PC-3 (cell line): ENCODE results near the gene MRPL9. TPM values are rescaled to one million over a fixed set of nuclear protein-coding genes. Genes with fewer than 3 reads are reported as not detected.

ENCODE experiments used
- ATAC-seq: fragments of 200-7000 bp; cut with Tn5 transposase; 2 replicates; pipeline ENCODE4 v1.9.1; 2020; ENCODE audit warnings: mild to moderate bottlenecking, moderate library complexity
- BruUV-seq: library from RNA; stranded (reverse); fragments of 400-500 nt; replicated peaks from 2 replicates; lab custom pipeline; 2021; lab: Mats Ljungman, UMichigan
- CTCF ChIA-PET: fragments of 300-600 bp; sonication (Branson Sonifier 250); formaldehyde crosslinking; loops from one replicate; lab custom pipeline; 2022; ENCODE audit warnings: antibody characterized with exemption; lab: Charles Lee
- POLR2A ChIA-PET: fragments of 300-600 bp; sonication (Branson Sonifier 250); formaldehyde crosslinking; loops from one replicate; lab custom pipeline; 2022; ENCODE audit warnings: antibody characterized with exemption; ENCODE audit not compliant: unreplicated experiment; lab: Charles Lee
- DNase-seq: peaks from one replicate; pipeline ENCODE4 v3.0.0-alpha.2; 2015
- H2AFZ ChIP-seq: fragments of 300-600 bp; sonication (generic); 2 replicates; pipeline ENCODE4 v1.6.0; 2016; ENCODE audit warnings: antibody characterized with exemption, low read length
- H3F3A ChIP-seq: fragments of 300-600 bp; sonication (generic); one replicate; pipeline ENCODE4 v1.6.0; 2017; ENCODE audit warnings: antibody characterized with exemption, low read length, control low read depth, mild to moderate bottlenecking; ENCODE audit not compliant: unreplicated experiment
- H3K27ac ChIP-seq: fragments of 300-600 bp; sonication (generic); 2 replicates; pipeline ENCODE4 v1.5.1; 2016; ENCODE audit warnings: mild to moderate bottlenecking, low read length
- H3K27me3 ChIP-seq: fragments of 300-600 bp; sonication (generic); 2 replicates; pipeline ENCODE4 v1.6.1; 2016; ENCODE audit warnings: low read length, mixed read lengths
- H3K36me3 ChIP-seq: fragments of 300-600 bp; sonication (generic); 2 replicates; pipeline ENCODE4 v1.6.1; 2016; ENCODE audit warnings: low read depth, mixed run types, low read length, mixed read lengths
- H3K4me1 ChIP-seq: fragments of 300-600 bp; sonication (generic); 2 replicates; pipeline ENCODE4 v1.5.1; 2016; ENCODE audit warnings: low read length; ENCODE audit not compliant: insufficient read depth
- H3K4me2 ChIP-seq: fragments of 300-600 bp; sonication (generic); 2 replicates; pipeline ENCODE4 v1.6.0; 2016; ENCODE audit warnings: low read length
- H3K4me3 ChIP-seq: fragments of 300-600 bp; sonication (generic); 2 replicates; pipeline ENCODE4 v1.5.1; 2016; ENCODE audit warnings: mild to moderate bottlenecking, low read length, mixed read lengths
- H3K79me2 ChIP-seq: fragments of 300-600 bp; sonication (generic); 2 replicates; pipeline ENCODE4 v1.6.1; 2017; ENCODE audit warnings: low read length, mixed read lengths
- H3K9ac ChIP-seq: fragments of 300-600 bp; sonication (generic); 2 replicates; pipeline ENCODE4 v1.6.0; 2016; ENCODE audit warnings: mild to moderate bottlenecking, low read length
- H3K9me2 ChIP-seq: fragments of 300-600 bp; sonication (generic); replicated peaks from 2 replicates; pipeline ENCODE4 v1.6.1; 2016; ENCODE audit warnings: mixed run types, low read length, mixed read lengths
- H3K9me3 ChIP-seq: fragments of 300-600 bp; sonication (generic); 2 replicates; pipeline ENCODE4 v1.6.1; 2016; ENCODE audit warnings: low read length, mixed read lengths
- H4K20me1 ChIP-seq: fragments of 300-600 bp; sonication (generic); 2 replicates; pipeline ENCODE4 v1.6.1; 2016; ENCODE audit warnings: low read length, mixed read lengths
- CTCF ChIP-seq: fragments of 300-600 bp; sonication (generic); conservative IDR thresholded peaks from 2 replicates; pipeline ENCODE4 v1.5.1; 2017; ENCODE audit warnings: antibody characterized with exemption, low read depth, mild to moderate bottlenecking, low read length
- EZH2 ChIP-seq: fragments of 300-600 bp; sonication (generic); IDR thresholded peaks from one replicate; pipeline ENCODE4 v1.6.1; 2017; ENCODE audit warnings: antibody characterized with exemption, mild to moderate bottlenecking, low read length; ENCODE audit not compliant: unreplicated experiment
- EZH2phosphoT487 ChIP-seq: fragments of 300-600 bp; sonication (generic); IDR thresholded peaks from 2 replicates; pipeline ENCODE4 v1.6.1; 2018; ENCODE audit warnings: mild to moderate bottlenecking, antibody characterized with exemption, low read length, borderline replicate concordance
- intact Hi-C: fragments of 100-400 bp; cut with micrococcal nuclease; formaldehyde crosslinking; loops from 2 replicates; pipeline ENCODE4 v1.9.0; 2023
- total RNA-seq: library from RNA; depleted of rRNA; stranded (reverse); fragments of >200 nt; gene quantifications from 2 replicates; pipeline ENCODE4 v1.2.3, GENCODE V29; 2014

MRPL9 gene
- total RNA-seq, 1 experiment from 2014 or later, result 229 TPM

GRCh38 chr1:151801846-151802245 lies 38.5 kb upstream of the MRPL9 start:
- ChIA-PET CTCF (no interaction called here), POLR2A (no interaction called here)
- Histone ChIP-seq H3K27me3 (peaks cover 19% of the 10 kb centered on the region), H3K4me3 (no peak overlapping the region), H3K79me2 (no peaks in the 10 kb centered on the region), H3K9ac (no peak overlapping the region), H2AFZ (no peak overlapping the region), H4K20me1 (no peaks in the 10 kb centered on the region), H3K36me3 (no peaks in the 10 kb centered on the region), H3F3A (no peaks in the 10 kb centered on the region), H3K4me1 (no peaks in the 10 kb centered on the region), H3K9me3 (no peaks in the 10 kb centered on the region), H3K4me2 (no peak overlapping the region), H3K9me2 (no peaks in the 10 kb centered on the region), H3K27ac (no peak overlapping the region)
- ATAC-seq, result no peak
- no peak for DNase-seq
- TF ChIP-seq EZH2phosphoT487, result no peak
- TF ChIP-seq CTCF, result no peak
- no peak for TF ChIP-seq EZH2
- no TSS peak for BruUV-seq
- intact Hi-C loops, result no loop called here

GRCh38 chr1:151801310-151801820 lies 38.1 kb upstream of the MRPL9 start:
- Histone ChIP-seq H4K20me1 (no peaks in the 10 kb centered on the region), H3K9me3 (no peaks in the 10 kb centered on the region), H3K79me2 (no peaks in the 10 kb centered on the region), H3K27me3 (peaks cover 19% of the 10 kb centered on the region), H3K4me2 (no peak overlapping the region), H3K36me3 (no peaks in the 10 kb centered on the region), H3K9me2 (no peaks in the 10 kb centered on the region), H3F3A (no peaks in the 10 kb centered on the region), H2AFZ (no peak overlapping the region), H3K9ac (no peak overlapping the region), H3K27ac (no peak overlapping the region), H3K4me3 (no peak overlapping the region), H3K4me1 (no peaks in the 10 kb centered on the region)
- intact Hi-C loops, result no loop called here
- TF ChIP-seq EZH2phosphoT487 (no peak), CTCF (no peak), EZH2 (no peak)
- ATAC-seq (no peak), DNase-seq (no peak)
- BruUV-seq, result no TSS peak
- POLR2A ChIA-PET, result no interaction called here
- CTCF ChIA-PET, result no interaction called here

- no peak overlapping the region for H3K4me3 ChIP-seq
- no peak overlapping the region for H3K4me2 ChIP-seq
- TF ChIP-seq CTCF (no peak), EZH2phosphoT487 (no peak), EZH2 (no peak)
- no peak overlapping the region for H2AFZ ChIP-seq
- no peaks in the 10 kb centered on the region for H3K9me2 ChIP-seq
- no peaks in the 10 kb centered on the region for H3F3A ChIP-seq
- no peak overlapping the region for H3K9ac ChIP-seq
- H3K36me3 ChIP-seq, result no peaks in the 10 kb centered on the region
- POLR2A ChIA-PET, result no interaction called here
- H4K20me1 ChIP-seq, result no peaks in the 10 kb centered on the region
- intact Hi-C loops, result no loop called here
- no peak for DNase-seq
- H3K79me2 ChIP-seq, result no peaks in the 10 kb centered on the region
- H3K27ac ChIP-seq, result no peak overlapping the region
- CTCF ChIA-PET, result no interaction called here
- no peaks in the 10 kb centered on the region for H3K4me1 ChIP-seq
- no peak for ATAC-seq
- no TSS peak for BruUV-seq
- H3K9me3 ChIP-seq, result no peaks in the 10 kb centered on the region
- peaks cover 15% of the 10 kb centered on the region for H3K27me3 ChIP-seq
Measured at GRCh38 chr1:151800830-151801229, 37.5 kb upstream of the MRPL9 start.
